T-cell (primary cell): ENCODE measurements around the gene MYT1. TPM values are rescaled to one million over a fixed set of nuclear protein-coding genes. Genes with fewer than 3 reads are reported as not detected.
"Not testable (repeated sequence)": the region's sequence is repeated elsewhere in the genome, so short reads cannot be mapped to it uniquely, and the experiment has no call there.

Experiments
- ATAC-seq, 4 experiments: fragments of 200-7000 bp in 3 of 4; fragments of 150-1000 bp in 1 of 4; cut with Tn5 transposase; replicated peaks in 1 of 4; 1 replicate in 3 of 4; 2 replicates in 1 of 4; pipeline ENCODE4 v1.10.0; 2021; ENCODE audit warnings: moderate library complexity in 3 of 4, mild to moderate bottlenecking in 2 of 4, moderate number of reproducible peaks in 1 of 4
- CTCF ChIA-PET, 2 donors: fragments of 300-600 bp; sonication (Branson Sonifier 250); formaldehyde crosslinking; loops; one replicate each; lab custom pipeline; 2022; ENCODE audit warnings: antibody characterized with exemption in 2 of 2; lab: Charles Lee
- POLR2A ChIA-PET, 2 donors: fragments of 300-600 bp; sonication (Branson Sonifier 250); formaldehyde crosslinking; loops; one replicate each; lab custom pipeline; 2022; ENCODE audit warnings: antibody characterized with exemption in 2 of 2; lab: Charles Lee
- DNase-seq, 35 experiments: peaks; one replicate each; pipeline versions ENCODE4 v3.0.0 to v3.0.0-alpha.2; 2013 to 2023
- H3K27ac ChIP-seq: one replicate; pipeline ENCODE4 v1.5.1; 2013; ENCODE audit warnings: low read length
- H3K27me3 ChIP-seq, 2 experiments: replicated peaks in 1 of 2; 1 replicate in 1 of 2; 2 replicates in 1 of 2; pipeline versions ENCODE4 v1.6.1 to v1.7.0; 2013; ENCODE audit warnings: low read length in 1 of 2, mixed read lengths in 1 of 2; ENCODE audit not compliant: control insufficient read depth in 2 of 2, insufficient read depth in 2 of 2; ENCODE audit errors: extremely low read depth in 1 of 2
- H3K36me3 ChIP-seq, 2 donors: 1 replicate in 1 of 2; 2 replicates in 1 of 2; pipeline versions ENCODE4 v1.6.1 to v1.7.0; 2013; ENCODE audit warnings: low read length in 1 of 2; ENCODE audit not compliant: control insufficient read depth in 2 of 2, insufficient read depth in 1 of 2; ENCODE audit errors: extremely low read depth in 1 of 2
- H3K4me1 ChIP-seq, 2 experiments: 1 replicate in 1 of 2; 2 replicates in 1 of 2; pipeline versions ENCODE4 v1.6.1 to v1.7.0; 2013; ENCODE audit warnings: low read length in 2 of 2, mixed read lengths in 1 of 2; ENCODE audit not compliant: insufficient read depth in 2 of 2, control insufficient read depth in 1 of 2; ENCODE audit errors: extremely low read depth in 1 of 2
- H3K4me3 ChIP-seq, 2 donors: 1 replicate in 1 of 2; 2 replicates in 1 of 2; pipeline versions ENCODE4 v1.5.1 to v1.7.0; 2013; ENCODE audit warnings: mild to moderate bottlenecking in 2 of 2, low read length in 1 of 2, moderate library complexity in 1 of 2; ENCODE audit not compliant: control insufficient read depth in 1 of 2; ENCODE audit errors: extremely low read depth in 1 of 2
- H3K9me3 ChIP-seq: 2 replicates; pipeline ENCODE4 v1.7.0; 2013
- H3K27ac Mint-ChIP-seq, 2 donors: one replicate each; pipeline ENCODE4 v1.8.0; 2020 to 2021; ENCODE audit warnings: mild to moderate bottlenecking in 2 of 2, mixed read lengths in 2 of 2
- H3K27me3 Mint-ChIP-seq, 2 donors: one replicate each; pipeline ENCODE4 v1.8.0; 2021 to 2022; ENCODE audit warnings: mixed read lengths in 2 of 2
- H3K36me3 Mint-ChIP-seq: one replicate; pipeline ENCODE4 v1.8.0; 2021; ENCODE audit warnings: mixed read lengths
- H3K4me1 Mint-ChIP-seq, 3 donors: one replicate each; pipeline ENCODE4 v1.8.0; 2020 to 2022; ENCODE audit warnings: mixed read lengths in 3 of 3, mild to moderate bottlenecking in 1 of 3
- H3K4me3 Mint-ChIP-seq, 3 donors: one replicate each; pipeline ENCODE4 v1.8.0; 2020 to 2022; ENCODE audit warnings: mild to moderate bottlenecking in 3 of 3, mixed read lengths in 3 of 3, moderate library complexity in 3 of 3
- H3K9me3 Mint-ChIP-seq, 3 donors: one replicate each; pipeline ENCODE4 v1.8.0; 2020 to 2022; ENCODE audit warnings: mixed read lengths in 3 of 3
- WGBS: methylation state at CpG from one replicate; pipeline ENCODE4 v1.1.5; 2013; ENCODE audit warnings: missing lambda C conversion rate; ENCODE audit not compliant: insufficient coverage; 5-methylcytosine and 5-hydroxymethylcytosine counted together
- total RNA-seq, 35 experiments: library from RNA in 6 of 35; stranded (reverse) in 6 of 35; fragments of 120-200 nt in 1 of 35; gene quantifications; one replicate each; pipeline versions ENCODE4 v1.2.1 to v1.2.4 and lab custom pipeline; 2013 to 2026

MYT1 gene
- total RNA-seq, 5 donors from 2014 or later (not counting 1 experiment from before 2014, with no cell fraction given) = 0.06 TPM; not detected in 4

DNA sequence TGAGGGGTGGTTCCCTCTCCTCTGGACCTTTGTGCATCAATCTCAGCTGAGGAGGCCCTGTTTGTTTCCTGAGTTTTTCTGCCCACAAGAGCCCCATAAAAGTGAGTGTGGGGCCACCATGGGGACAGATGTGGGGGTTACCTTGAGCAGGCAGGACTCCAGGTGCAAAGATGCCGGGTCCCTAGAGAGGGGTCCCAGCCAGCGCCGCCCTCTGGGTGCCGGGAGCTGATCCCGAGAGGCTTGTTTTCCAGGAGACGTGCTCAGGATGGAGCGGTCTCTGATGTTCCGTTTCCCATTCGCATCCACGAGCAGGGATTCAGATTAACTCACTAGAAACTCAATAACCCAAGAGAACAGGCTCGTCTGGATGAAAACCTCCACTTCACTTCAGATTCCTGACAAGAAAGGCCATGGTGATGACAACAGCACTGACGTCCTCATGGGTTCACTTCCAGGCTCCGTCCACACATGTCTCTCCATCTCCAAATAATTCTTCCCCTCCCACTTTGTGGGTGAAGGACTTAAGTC is 21.9 kb downstream of the MYT1 start:
- Mint-ChIP-seq H3K4me3 (no peak overlapping the region), H3K27ac (no peak overlapping the region), H3K9me3 (no peaks in the 10 kb centered on the region), H3K36me3 (no peaks in the 10 kb centered on the region), H3K27me3 (peaks cover 0 to 15% of the 10 kb centered on the region in 2 donors), H3K4me1 (peaks cover 4 to 31% (median 14%) of the 10 kb centered on the region in 3 donors)
- Histone ChIP-seq H3K27me3 (peaks cover 0 to 27% of the 10 kb centered on the region in 2 experiments), H3K4me3 (no peak overlapping the region), H3K9me3 (no peaks in the 10 kb centered on the region), H3K4me1 (peaks cover 0 to 7% of the 10 kb centered on the region in 2 experiments), H3K36me3 (no peaks in the 10 kb centered on the region), H3K27ac (no peak overlapping the region)
- WGBS = 95% methylated on average over 11 of the region's 13 CpGs
- DNase-seq (no peak), ATAC-seq (no peak)
- POLR2A ChIA-PET = no interaction called here
- CTCF ChIA-PET = no interaction called here

DNA sequence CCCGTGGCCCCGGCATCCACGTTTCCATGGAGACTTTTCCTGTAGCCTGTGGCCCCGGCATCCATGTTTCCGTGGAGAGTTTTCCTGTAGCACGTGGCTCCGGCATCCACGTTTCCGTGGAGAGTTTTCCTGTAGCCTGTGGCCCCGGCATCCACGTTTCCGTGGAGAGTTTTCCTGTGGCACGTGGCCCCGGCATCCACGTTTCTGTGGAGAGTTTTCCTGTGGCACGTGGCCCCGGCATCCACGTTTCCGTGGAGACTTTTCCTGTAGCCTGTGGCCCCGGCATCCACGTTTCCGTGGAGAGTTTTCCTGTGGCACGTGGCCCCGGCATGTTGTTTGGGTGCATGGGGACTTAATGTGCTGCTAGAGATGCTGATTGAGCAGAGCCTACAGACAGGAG is 23.0 kb downstream of the MYT1 start:
- H3K27ac Mint-ChIP-seq, ATAC-seq: not testable (repeated sequence)

DNA sequence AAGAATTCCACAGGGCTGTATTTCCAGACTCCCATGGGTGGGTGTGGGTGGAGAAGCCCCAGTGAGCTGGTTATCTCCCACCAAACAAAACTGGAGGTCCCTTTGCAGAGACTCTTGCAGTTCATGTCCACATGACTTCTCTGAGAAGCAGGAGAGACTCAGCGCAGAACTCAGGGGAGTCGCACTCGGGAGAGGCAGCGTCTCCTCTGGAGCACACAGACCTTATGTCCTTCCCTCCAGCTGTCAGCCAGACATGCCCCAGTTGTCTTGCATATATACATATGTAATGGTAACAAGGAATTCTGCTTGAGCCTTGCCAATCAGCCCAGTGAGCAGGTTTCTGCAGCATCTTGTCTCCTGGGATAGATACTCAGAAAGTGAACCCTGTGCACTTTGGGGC is 23.8 kb downstream of the MYT1 start:
- Histone ChIP-seq H3K4me1 (peaks cover 0 to 4% of the 10 kb centered on the region in 2 experiments), H3K36me3 (no peaks in the 10 kb centered on the region), H3K27me3 (peaks cover 0 to 35% of the 10 kb centered on the region in 2 experiments), H3K9me3 (no peaks in the 10 kb centered on the region), H3K4me3 (no peak overlapping the region), H3K27ac (no peak overlapping the region)
- Mint-ChIP-seq H3K36me3 (no peaks in the 10 kb centered on the region), H3K9me3 (no peaks in the 10 kb centered on the region), H3K4me1 (peaks cover 3 to 27% (median 14%) of the 10 kb centered on the region in 3 donors), H3K27me3 (peaks cover 9 to 27% of the 10 kb centered on the region in 2 donors), H3K4me3 (no peak overlapping the region), H3K27ac (no peak overlapping the region)
- no peak for DNase-seq
- ATAC-seq = no peak
- CTCF ChIA-PET = no interaction called here
- 100% methylated on average over 3 of the region's 4 CpGs for WGBS
- POLR2A ChIA-PET = no interaction called here

More for the DNA sequence above, 23.0 kb downstream of the MYT1 start:
- H3K27me3 ChIP-seq = peaks cover 0 to 35% of the 10 kb centered on the region in 2 experiments
- WGBS = 87% methylated on average over 13 of the region's 24 CpGs
- H3K9me3 ChIP-seq, H3K4me3 ChIP-seq, POLR2A ChIA-PET, H3K4me1 ChIP-seq, H3K4me3 Mint-ChIP-seq, H3K36me3 ChIP-seq, H3K36me3 Mint-ChIP-seq, CTCF ChIA-PET, H3K9me3 Mint-ChIP-seq, DNase-seq, H3K27ac ChIP-seq: not testable (repeated sequence)
- Mint-ChIP-seq H3K4me1 (peaks cover 1 to 23% (median 9%) of the 10 kb centered on the region in 3 donors), H3K27me3 (peaks cover 4 to 20% of the 10 kb centered on the region in 2 donors)

DNA sequence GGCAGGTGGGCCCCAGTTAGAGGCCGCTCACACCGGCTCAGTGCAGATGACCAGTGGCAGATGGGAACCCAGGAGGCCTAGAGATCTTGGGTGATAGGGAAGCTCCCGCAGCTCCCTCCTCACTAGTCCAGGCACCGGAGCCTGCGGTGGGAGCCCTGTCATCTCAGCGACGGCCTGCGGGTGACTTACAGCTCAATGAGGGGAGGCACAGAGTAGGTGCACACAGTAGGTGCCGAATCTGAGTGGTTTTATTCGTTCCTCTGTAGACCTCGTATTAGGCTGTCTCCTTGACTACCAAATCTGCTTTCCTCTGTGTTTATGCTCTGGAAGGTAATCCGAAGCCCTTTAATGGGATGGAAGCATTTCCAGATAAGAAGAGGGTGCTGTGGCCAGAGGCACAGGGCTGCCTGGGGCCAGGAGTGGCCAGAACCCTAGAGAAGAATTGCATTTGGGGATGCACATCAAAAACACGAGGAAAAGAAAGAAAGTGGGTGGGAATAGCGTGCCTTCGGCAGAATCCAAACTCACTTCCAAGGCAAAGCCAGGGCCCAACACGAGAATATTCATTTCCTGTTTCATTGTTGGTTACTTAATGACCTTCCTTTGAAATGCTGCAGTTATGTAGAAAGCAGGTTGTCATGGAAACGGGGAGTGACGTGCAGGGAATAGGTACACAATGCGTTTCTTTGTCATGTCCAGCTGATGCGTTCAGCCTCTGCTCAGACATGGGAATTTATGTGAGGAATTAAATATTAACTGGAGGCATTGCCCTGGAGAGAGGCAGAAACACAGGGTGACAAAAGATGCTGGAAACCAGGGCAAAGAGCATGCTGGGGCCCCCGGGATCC is 24.7 kb downstream of the MYT1 start:
- H3K27ac Mint-ChIP-seq = no peak overlapping the region
- Histone ChIP-seq H3K4me3 (no peak overlapping the region), H3K9me3 (no peaks in the 10 kb centered on the region), H3K36me3 (no peaks in the 10 kb centered on the region), H3K27ac (no peak overlapping the region), H3K4me1 (peaks cover 0 to 8% of the 10 kb centered on the region in 2 experiments), H3K27me3 (peaks cover 0 to 41% of the 10 kb centered on the region in 2 experiments)
- no peaks in the 10 kb centered on the region for H3K9me3 Mint-ChIP-seq
- no peaks in the 10 kb centered on the region for H3K36me3 Mint-ChIP-seq
- ATAC-seq = no peak
- peaks cover 3 to 27% (median 17%) of the 10 kb centered on the region in 3 donors for H3K4me1 Mint-ChIP-seq
- no peak overlapping the region for H3K4me3 Mint-ChIP-seq
- DNase-seq = no peak
- ChIA-PET POLR2A (no interaction called here), CTCF (no interaction called here)
- peaks cover 10 to 28% of the 10 kb centered on the region in 2 donors for H3K27me3 Mint-ChIP-seq
- WGBS = 69% methylated on average over 18 of the region's 21 CpGs

- H3K27ac Mint-ChIP-seq = no peak overlapping the region
- ChIA-PET CTCF (no interaction called here), POLR2A (no interaction called here)
- no peaks in the 10 kb centered on the region for H3K36me3 Mint-ChIP-seq
- peaks cover 13 to 32% of the 10 kb centered on the region in 2 donors for H3K27me3 Mint-ChIP-seq
- Histone ChIP-seq H3K4me1 (peaks cover 0 to 8% of the 10 kb centered on the region in 2 experiments), H3K9me3 (no peaks in the 10 kb centered on the region), H3K27me3 (peaks cover 0 to 46% of the 10 kb centered on the region in 2 experiments), H3K27ac (no peak overlapping the region), H3K4me3 (no peak overlapping the region), H3K36me3 (no peaks in the 10 kb centered on the region)
- 54% methylated on average over 2 of the region's 5 CpGs for WGBS
- H3K9me3 Mint-ChIP-seq = no peaks in the 10 kb centered on the region
- peaks cover 3 to 21% (median 17%) of the 10 kb centered on the region in 3 donors for H3K4me1 Mint-ChIP-seq
- DNase-seq (no peak), ATAC-seq (no peak)
- no peak overlapping the region for H3K4me3 Mint-ChIP-seq
Observed at GRCh38 chr20:64189530-64189966, 25.3 kb downstream of the MYT1 start.

GRCh38 chr20:64189986-64190385 is 25.7 kb downstream of the MYT1 start:
- no peak overlapping the region for H3K27ac ChIP-seq
- H3K27me3 ChIP-seq = peaks cover 0 to 46% of the 10 kb centered on the region in 2 experiments
- DNase-seq = no peak
- peaks cover 0 to 7% of the 10 kb centered on the region in 2 experiments for H3K4me1 ChIP-seq
- H3K9me3 ChIP-seq = no peaks in the 10 kb centered on the region
- no peak overlapping the region for H3K4me3 Mint-ChIP-seq
- H3K27me3 Mint-ChIP-seq = peaks cover 13 to 30% of the 10 kb centered on the region in 2 donors
- H3K4me1 Mint-ChIP-seq = peaks cover 3 to 16% (median 14%) of the 10 kb centered on the region in 3 donors
- no peaks in the 10 kb centered on the region for H3K9me3 Mint-ChIP-seq
- WGBS = 80% methylated on average over 8 of the region's 8 CpGs
- no peak for ATAC-seq
- no peaks in the 10 kb centered on the region for H3K36me3 Mint-ChIP-seq
- no peaks in the 10 kb centered on the region for H3K36me3 ChIP-seq
- ChIA-PET CTCF (no interaction called here), POLR2A (no interaction called here)
- H3K4me3 ChIP-seq = no peak overlapping the region
- no peak overlapping the region for H3K27ac Mint-ChIP-seq
